GM12801 (cell line): ENCODE data around the gene SLC5A1.

Experiments
- TF ChIP-seq, protein P1 (sequence below): IDR thresholded peaks from one replicate; pipeline ENCODE4 v1.5.1; 2011; ENCODE audit warnings: control low read depth; ENCODE audit not compliant: insufficient read length; ENCODE audit errors: extremely low read depth

Gene SLC5A1

GRCh38 chr22:32067613-32068012 lies 24.6 kb downstream of the SLC5A1 start:
- TF ChIP-seq, protein P1, sequence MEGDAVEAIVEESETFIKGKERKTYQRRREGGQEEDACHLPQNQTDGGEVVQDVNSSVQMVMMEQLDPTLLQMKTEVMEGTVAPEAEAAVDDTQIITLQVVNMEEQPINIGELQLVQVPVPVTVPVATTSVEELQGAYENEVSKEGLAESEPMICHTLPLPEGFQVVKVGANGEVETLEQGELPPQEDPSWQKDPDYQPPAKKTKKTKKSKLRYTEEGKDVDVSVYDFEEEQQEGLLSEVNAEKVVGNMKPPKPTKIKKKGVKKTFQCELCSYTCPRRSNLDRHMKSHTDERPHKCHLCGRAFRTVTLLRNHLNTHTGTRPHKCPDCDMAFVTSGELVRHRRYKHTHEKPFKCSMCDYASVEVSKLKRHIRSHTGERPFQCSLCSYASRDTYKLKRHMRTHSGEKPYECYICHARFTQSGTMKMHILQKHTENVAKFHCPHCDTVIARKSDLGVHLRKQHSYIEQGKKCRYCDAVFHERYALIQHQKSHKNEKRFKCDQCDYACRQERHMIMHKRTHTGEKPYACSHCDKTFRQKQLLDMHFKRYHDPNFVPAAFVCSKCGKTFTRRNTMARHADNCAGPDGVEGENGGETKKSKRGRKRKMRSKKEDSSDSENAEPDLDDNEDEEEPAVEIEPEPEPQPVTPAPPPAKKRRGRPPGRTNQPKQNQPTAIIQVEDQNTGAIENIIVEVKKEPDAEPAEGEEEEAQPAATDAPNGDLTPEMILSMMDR = no peak

DNA sequence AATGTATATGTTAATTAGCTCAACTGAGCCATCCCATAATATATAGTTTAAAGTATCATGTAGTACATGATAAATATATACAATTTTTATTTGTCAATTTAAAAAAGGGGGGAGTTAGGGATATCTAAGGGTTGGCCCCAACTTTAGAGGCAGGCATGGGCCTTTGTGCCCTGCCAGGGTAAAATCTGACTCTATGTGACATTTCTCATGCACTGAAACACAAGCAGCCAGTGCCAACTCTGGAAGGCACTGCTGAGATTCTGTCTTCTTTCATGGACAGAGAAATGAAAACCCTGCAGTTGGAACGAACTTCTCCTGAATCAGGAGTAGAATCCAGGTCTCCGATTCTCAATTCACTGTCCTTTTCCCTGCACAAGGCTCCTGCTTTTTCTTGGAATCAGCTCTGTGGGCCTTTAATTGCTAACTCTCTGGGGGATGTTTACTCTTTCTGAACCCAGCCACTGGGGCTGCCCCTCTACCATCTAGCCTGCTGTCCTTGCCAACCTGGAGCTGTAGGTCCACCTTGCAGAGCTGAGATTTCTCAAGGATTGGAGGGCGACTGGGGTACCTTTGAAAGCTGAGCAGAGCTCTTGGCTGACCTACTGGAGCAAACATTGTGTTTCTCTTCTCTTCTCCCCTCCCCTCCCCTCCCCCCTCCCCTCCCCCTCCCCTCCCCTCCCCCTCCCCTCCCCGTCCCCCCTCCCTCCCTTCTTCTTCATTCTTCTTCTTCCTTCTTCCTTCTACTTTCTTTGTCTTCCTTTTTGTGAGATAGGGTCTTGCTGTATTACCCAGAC lies 26.7 kb downstream of the SLC5A1 start:
- TF ChIP-seq, protein P1 = no peak

GRCh38 chr22:32073262-32073661 lies 30.2 kb downstream of the SLC5A1 start:
- TF ChIP-seq, protein P1 = no peak

- TF ChIP-seq, protein P1 = no peak
Measured at GRCh38 chr22:32073823-32074380, 30.8 kb downstream of the SLC5A1 start.

- TF ChIP-seq, protein P1 = no peak
Measured at GRCh38 chr22:32075997-32076760, 33.1 kb downstream of the SLC5A1 start.

DNA sequence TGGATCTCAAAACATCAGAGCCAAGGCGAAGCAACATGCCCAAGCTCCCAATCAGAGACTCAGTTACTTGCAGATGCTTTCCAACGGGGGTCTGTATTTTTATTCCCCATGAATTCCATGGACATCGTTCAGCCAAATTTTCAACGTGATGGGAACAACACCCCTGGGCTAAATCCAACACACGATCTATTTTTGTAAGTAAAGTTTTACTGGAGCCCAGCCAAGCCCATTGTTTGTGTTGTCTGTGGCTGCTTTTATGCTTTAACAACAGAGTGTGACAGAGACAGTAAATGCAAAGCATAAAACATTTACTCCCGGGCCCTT lies 33.7 kb downstream of the SLC5A1 start:
- TF ChIP-seq, protein P1 = no peak

GRCh38 chr22:32077151-32077550 lies 34.1 kb downstream of the SLC5A1 start:
- TF ChIP-seq, protein P1 = no peak
